ENCODE data around the gene ASGR2. TPM values are rescaled to one million over a fixed set of nuclear protein-coding genes. Genes with fewer than 3 reads are reported as not detected.
"Not testable (repeated sequence)": the region's sequence is repeated elsewhere in the genome, so short reads cannot be mapped to it uniquely, and the experiment has no call there.

Gene ASGR2
- total RNA-seq, 2 experiments from 2014 or later = not detected

DNA sequence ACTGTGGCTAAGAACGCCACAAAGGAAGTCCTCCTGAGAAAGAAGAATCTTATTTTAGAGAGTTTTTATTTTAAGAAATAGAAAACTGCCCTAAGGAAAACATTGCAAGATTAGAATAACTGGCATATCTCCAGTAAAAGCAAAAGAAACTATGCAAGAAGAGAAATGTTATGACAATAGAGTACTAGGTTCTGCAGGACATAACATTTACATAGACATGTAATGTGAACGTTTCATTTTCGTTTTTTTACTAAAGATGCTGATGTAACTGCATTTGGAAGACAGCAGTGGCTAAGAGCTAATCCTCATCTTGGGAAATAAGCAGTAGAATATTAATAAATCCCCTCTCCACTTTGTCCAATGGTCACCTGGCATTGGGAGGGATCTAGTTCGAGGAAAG, 7.8 kb upstream of the ASGR2 start:
- intact Hi-C loops (cut with micrococcal nuclease; ENCODE audit: unreplicated experiment) = no loop called here
- H3K9me2 ChIP-seq (ENCODE audit: insufficient read depth, low read length) = no peaks in the 10 kb centered on the region
- TF ChIP-seq, protein P1, sequence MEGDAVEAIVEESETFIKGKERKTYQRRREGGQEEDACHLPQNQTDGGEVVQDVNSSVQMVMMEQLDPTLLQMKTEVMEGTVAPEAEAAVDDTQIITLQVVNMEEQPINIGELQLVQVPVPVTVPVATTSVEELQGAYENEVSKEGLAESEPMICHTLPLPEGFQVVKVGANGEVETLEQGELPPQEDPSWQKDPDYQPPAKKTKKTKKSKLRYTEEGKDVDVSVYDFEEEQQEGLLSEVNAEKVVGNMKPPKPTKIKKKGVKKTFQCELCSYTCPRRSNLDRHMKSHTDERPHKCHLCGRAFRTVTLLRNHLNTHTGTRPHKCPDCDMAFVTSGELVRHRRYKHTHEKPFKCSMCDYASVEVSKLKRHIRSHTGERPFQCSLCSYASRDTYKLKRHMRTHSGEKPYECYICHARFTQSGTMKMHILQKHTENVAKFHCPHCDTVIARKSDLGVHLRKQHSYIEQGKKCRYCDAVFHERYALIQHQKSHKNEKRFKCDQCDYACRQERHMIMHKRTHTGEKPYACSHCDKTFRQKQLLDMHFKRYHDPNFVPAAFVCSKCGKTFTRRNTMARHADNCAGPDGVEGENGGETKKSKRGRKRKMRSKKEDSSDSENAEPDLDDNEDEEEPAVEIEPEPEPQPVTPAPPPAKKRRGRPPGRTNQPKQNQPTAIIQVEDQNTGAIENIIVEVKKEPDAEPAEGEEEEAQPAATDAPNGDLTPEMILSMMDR (conservative IDR thresholded peaks at IDR 0.05; ENCODE audit: low read length) = no peak
- TF ChIP-seq EZH2phosphoT487 (IDR thresholded peaks at IDR 0.05; ENCODE audit: borderline replicate concordance, low read depth, low read length) = no peak
- H3K4me2 ChIP-seq (ENCODE audit: low read length) = no peak overlapping the region
- no peaks in the 10 kb centered on the region for H4K20me1 ChIP-seq (ENCODE audit: insufficient read depth, low read length)
- no peak overlapping the region for H2AFZ ChIP-seq (ENCODE audit: low read length)
- POLR2A ChIA-PET = interaction anchor here (0.6 kb wide), 1 partner anchor 9 kb away, joined by 3 read pairs; no protein-coding TSS in a partner anchor
- no peak overlapping the region for H3K27ac ChIP-seq (ENCODE audit: low read depth, low read length, poor library complexity, severe bottlenecking)
- no TSS peak for BruUV-seq (replicated peaks)
- peaks cover 6% of the 10 kb centered on the region for H3K4me1 ChIP-seq (ENCODE audit: insufficient read depth, low read length, poor library complexity, severe bottlenecking)
- H3K79me2 ChIP-seq (ENCODE audit: insufficient read depth, low read depth, low read length) = no peaks in the 10 kb centered on the region
- CTCF ChIA-PET (ENCODE audit: unreplicated experiment) = no interaction called here
- H3K36me3 ChIP-seq (ENCODE audit: insufficient read depth, low read length) = no peaks in the 10 kb centered on the region
- no peak for DNase-seq (ENCODE audit: low spot score)
- no peak overlapping the region for H3K4me3 ChIP-seq (ENCODE audit: low read depth, low read length, poor library complexity, severe bottlenecking)
- no peaks in the 10 kb centered on the region for H3K9me3 ChIP-seq (ENCODE audit: low read length)

DNA sequence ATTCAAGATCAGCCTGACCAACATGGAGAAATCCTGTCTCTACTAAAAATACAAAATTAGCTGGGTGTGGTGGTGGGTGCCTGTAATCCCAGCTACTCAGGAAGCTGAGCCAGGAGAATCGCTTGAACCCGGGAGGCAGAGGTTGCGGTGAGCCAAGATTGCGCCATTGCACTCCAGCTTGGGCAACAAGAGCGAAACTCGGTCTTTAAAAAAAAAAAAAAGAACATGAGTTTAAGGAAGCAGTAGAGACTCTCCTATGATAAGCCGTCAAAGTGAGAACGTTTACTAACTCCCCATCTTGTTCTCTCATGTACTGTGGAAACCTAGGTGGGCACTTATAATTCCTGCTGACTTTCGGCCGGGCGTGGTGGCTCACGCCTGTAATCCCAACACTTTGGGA, 6.0 kb upstream of the ASGR2 start:
- DNase-seq (ENCODE audit: low spot score); H4K20me1 ChIP-seq (ENCODE audit: insufficient read depth, low read length); H3K4me3 ChIP-seq (ENCODE audit: low read depth, low read length, poor library complexity, severe bottlenecking); H3K9me3 ChIP-seq (ENCODE audit: low read length); H3K79me2 ChIP-seq (ENCODE audit: insufficient read depth, low read depth, low read length); CTCF ChIA-PET (ENCODE audit: unreplicated experiment); H2AFZ ChIP-seq (ENCODE audit: low read length); intact Hi-C loops (cut with micrococcal nuclease; ENCODE audit: unreplicated experiment); H3K9me2 ChIP-seq (ENCODE audit: insufficient read depth, low read length); H3K27ac ChIP-seq (ENCODE audit: low read depth, low read length, poor library complexity, severe bottlenecking); H3K4me1 ChIP-seq (ENCODE audit: insufficient read depth, low read length, poor library complexity, severe bottlenecking); BruUV-seq (replicated peaks); H3K36me3 ChIP-seq (ENCODE audit: insufficient read depth, low read length); H3K4me2 ChIP-seq (ENCODE audit: low read length): not testable (repeated sequence)
- POLR2A ChIA-PET = interaction anchor here (0.6 kb wide), 1 partner anchor 67 kb away, joined by 5 read pairs; no protein-coding TSS in a partner anchor

DNA sequence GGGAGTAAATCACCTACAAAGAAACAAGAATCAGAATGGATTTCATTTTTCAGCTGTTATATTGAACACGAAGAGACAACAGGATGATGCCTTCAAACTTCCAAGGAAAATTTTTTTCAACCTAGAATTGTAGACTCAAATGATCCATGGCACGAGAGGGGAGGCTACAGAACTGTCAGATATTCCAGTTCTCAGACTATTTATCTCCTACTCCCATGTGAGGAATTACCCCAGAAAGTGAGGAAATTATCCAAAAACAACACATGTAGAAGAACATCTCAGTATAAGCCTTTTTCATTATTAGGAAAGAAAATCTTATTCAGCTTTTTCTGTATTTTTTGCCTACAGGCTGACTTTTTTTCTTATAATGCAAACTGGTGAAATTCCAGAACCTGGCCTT, 5.5 kb upstream of the ASGR2 start:
- Histone ChIP-seq H3K4me3 (ENCODE audit: low read depth, low read length, poor library complexity, severe bottlenecking) (no peak overlapping the region), H3K9me2 (ENCODE audit: insufficient read depth, low read length) (no peaks in the 10 kb centered on the region), H3K4me2 (ENCODE audit: low read length) (no peak overlapping the region), H2AFZ (ENCODE audit: low read length) (no peak overlapping the region), H4K20me1 (ENCODE audit: insufficient read depth, low read length) (no peaks in the 10 kb centered on the region), H3K36me3 (ENCODE audit: insufficient read depth, low read length) (no peaks in the 10 kb centered on the region), H3K9me3 (ENCODE audit: low read length) (no peaks in the 10 kb centered on the region), H3K4me1 (ENCODE audit: insufficient read depth, low read length, poor library complexity, severe bottlenecking) (peaks cover 6% of the 10 kb centered on the region), H3K79me2 (ENCODE audit: insufficient read depth, low read depth, low read length) (no peaks in the 10 kb centered on the region), H3K27ac (ENCODE audit: low read depth, low read length, poor library complexity, severe bottlenecking) (no peak overlapping the region)
- CTCF ChIA-PET (ENCODE audit: unreplicated experiment) = no interaction called here
- TF ChIP-seq, protein P1 (conservative IDR thresholded peaks at IDR 0.05; ENCODE audit: low read length) = no peak
- no peak for TF ChIP-seq EZH2phosphoT487 (IDR thresholded peaks at IDR 0.05; ENCODE audit: borderline replicate concordance, low read depth, low read length)
- BruUV-seq (replicated peaks) = no TSS peak
- DNase-seq (ENCODE audit: low spot score) = no peak
- POLR2A ChIA-PET = no interaction called here
- intact Hi-C loops (cut with micrococcal nuclease; ENCODE audit: unreplicated experiment) = no loop called here
